22Rv1 (cell line): ENCODE data around the gene LY6G5B.

ENCODE experiments used
- CTCF ChIP-seq: fragments of 450-650 bp; IDR thresholded peaks from 2 replicates; pipeline ENCODE4 v1.5.1; 2017; ENCODE audit warnings: mild to moderate bottlenecking
- ZFX ChIP-seq: fragments of 450-650 bp; IDR thresholded peaks from 2 replicates; pipeline ENCODE4 v1.6.1; 2017; ENCODE audit warnings: antibody characterized with exemption, borderline replicate concordance

GRCh38 chr6:31620586-31621319 is 49.0 kb upstream of the LY6G5B start, which contains the start of gene PRRC2A:
- TF ChIP-seq CTCF (no peak), ZFX (no peak)
